GM19035 (cell line): ENCODE results near the gene DDX3Y.

ENCODE experiments used
- ATAC-seq: cut with Tn5 transposase; IDR thresholded peaks from one replicate; pipeline ENCODE4 v1.9.1; 2021; ENCODE audit not compliant: unreplicated experiment

Gene DDX3Y

GRCh38 chrY:12904618-12905516 is at the start of gene DDX3Y:
TSS of gene DDX3Y (plus strand) at chrY:12904868. CDS start at chrY:12904937, 69 bp downstream.
- peak; percentile 89 for ATAC-seq

GRCh38 chrY:12855791-12856275 is 48.8 kb upstream of the DDX3Y start:
- no peak for ATAC-seq

- no peak for ATAC-seq
Measured at GRCh38 chrY:12867960-12868359, 36.7 kb upstream of the DDX3Y start.

GRCh38 chrY:12896973-12897372 is 7.7 kb upstream of the DDX3Y start:
- ATAC-seq: no peak

- ATAC-seq: no peak
Measured at GRCh38 chrY:12898604-12899003, 6.1 kb upstream of the DDX3Y start.

- peak; percentile 43 for ATAC-seq
Measured at GRCh38 chrY:12905517-12905872, 827 bp downstream of the DDX3Y start.

GRCh38 chrY:12905895-12906294 is 1.2 kb downstream of the DDX3Y start:
- no peak for ATAC-seq

- no peak for ATAC-seq
Measured at GRCh38 chrY:12913541-12913940, 8.9 kb downstream of the DDX3Y start.

- ATAC-seq: no peak
Measured at GRCh38 chrY:12928043-12928442, 23.4 kb downstream of the DDX3Y start.

- peak; percentile 65 for ATAC-seq
Measured at GRCh38 chrY:12941725-12942687, 37.3 kb downstream of the DDX3Y start.
